ENCODE results near the gene PLEKHM1.

The PLEKHM1 gene

DNA sequence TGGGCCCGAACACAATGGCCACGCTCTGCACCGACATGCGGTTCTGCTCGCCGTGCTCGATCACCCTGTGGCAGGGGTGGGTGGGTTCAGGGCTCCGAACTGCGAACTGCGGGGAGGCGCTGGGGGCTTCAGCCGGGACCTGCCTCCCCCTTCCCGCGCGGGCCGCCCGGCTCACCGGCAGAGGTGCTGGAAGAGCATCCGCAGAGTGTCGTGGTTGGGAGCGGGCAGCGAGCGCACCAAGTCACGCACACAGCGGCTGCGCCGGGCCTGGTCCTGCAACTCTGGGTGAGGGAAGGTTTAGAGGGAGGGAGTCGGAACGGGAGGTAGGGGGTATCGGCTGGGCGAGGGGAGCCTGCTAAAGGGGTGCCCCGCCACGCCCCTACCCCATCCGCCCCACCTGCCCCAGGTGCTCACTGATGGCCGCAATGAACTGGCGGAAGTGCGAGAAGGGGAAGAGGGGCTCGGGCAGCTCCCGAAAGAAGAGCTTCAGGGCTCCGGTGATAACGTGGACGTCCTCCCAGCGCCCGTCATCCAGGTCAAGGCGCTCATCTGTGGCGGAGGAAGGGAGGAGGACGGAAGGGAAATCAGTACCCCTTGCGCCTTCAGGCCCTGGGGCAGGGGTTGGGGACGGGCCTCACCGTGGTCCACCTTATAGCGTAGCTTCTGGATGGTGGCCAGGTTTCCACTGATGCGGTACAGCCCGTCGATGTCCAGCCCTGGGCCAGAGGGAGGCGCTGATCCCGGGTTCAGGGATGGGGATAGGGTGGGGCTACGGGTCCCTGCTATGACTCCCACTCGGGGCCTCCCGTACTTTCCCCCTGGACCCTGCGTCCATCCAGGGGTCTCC is 94.7 kb downstream of the PLEKHM1 start:
- DNase-seq, result no peak

DNA sequence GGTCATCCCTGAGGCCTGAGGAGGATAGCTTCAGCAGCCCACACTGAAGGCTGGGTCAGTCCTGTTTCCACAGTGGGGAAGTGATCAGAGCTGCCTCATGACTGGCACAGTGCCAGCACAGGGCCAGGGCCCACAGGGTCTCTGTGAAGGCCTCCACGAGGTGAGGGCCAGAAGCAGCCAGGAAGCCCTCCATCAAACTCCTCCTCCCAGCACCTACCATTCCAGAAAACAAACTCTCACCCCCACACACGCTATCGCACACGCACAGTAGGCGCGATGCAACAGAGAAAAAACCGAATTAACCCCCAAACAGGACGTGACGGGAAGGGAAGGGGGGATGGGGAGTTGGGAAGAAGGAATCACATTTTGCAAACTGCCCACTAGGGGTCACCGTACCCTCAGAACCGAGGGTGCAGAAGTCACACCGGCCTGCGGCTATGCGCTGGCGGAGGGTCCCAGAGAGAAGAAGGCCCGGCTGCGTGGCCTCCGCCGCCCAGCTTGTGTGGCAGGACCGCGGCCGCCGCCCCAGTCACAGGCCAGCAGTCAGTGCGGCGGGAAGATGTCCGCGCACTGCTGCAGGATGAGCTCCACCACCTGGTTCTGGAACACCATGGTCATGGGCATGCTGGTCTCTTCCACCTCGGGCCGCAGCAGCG is 95.5 kb downstream of the PLEKHM1 start:
- DNase-seq, result peak; percentile 56 to 61

DNA sequence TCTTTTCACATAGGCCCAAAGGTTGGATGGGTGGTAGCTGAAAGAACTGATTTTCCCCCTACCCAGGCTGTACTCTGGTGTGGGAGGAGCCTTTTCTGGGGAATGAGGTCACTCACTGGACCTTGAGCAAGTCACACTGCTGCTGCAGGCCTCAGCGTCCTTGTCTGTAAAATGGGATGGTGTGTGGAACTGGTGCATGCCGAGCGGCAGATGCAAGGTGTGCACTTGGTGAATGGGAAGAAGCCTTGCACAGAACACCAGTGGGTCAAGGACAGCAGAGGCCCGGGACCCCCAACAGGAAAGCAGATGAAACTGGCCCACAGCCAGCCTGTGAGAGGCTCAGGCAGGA is 96.0 kb downstream of the PLEKHM1 start:
- no peak for DNase-seq

DNA sequence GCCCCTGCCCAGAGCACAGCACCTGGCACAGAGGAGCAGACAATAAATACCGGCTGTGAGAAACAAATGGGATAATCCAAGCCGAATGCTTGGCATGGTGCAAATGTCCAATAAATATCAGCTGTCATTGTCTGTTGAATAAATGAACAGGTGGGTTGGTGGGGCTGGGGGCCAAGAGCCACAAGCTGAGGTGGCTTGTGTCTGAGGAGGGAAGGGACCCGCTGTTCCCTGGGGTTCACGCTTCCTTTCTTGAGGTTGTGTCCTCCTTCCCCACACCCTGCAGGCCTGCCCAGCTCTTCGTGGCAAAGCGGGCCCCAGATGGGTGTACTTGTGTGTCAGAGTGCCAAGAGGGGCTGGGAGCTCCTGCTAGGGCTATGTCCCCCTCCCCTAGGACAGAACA is 96.4 kb downstream of the PLEKHM1 start:
- DNase-seq, result no peak

DNA sequence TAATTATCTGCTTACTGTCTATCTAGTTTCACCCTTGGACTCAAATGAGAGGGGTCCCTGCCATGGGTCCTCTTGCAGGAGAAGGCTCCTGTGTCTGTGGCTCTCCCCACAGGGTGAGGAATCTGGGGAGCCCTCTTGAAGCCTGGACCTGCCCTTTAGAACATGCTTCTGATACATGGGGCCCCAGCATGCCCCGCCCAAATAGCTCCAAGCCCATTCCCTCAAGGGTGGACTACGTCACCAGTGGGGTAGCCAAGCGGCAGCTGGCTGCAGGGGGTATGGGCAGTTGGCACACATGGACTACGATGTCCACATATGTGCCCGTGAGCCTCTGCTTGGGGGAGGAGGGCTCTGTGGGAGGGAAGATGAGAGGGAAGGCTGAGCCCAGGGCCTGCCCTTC is 97.1 kb downstream of the PLEKHM1 start:
- no peak for DNase-seq

DNA sequence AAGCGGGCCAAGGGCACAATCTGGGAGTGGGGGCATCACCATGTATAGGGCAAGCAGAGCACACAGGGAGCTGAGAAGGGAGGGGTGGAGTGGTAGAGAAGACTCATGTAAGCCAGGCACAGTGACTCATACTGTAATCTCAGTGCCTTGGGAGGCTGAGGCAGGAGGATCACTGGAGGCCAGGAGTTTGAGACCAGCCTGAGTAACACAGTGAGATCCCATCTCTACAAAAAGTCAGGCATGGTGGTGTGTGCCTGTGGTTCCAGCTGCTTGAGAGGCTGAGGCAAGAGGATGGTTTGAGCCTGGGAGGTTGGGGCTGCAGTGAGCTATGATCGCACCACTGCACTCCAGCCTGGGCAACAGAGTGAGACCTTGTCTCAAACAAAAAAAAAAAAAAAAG is 98.6 kb downstream of the PLEKHM1 start:
- DNase-seq, result no peak

DNA sequence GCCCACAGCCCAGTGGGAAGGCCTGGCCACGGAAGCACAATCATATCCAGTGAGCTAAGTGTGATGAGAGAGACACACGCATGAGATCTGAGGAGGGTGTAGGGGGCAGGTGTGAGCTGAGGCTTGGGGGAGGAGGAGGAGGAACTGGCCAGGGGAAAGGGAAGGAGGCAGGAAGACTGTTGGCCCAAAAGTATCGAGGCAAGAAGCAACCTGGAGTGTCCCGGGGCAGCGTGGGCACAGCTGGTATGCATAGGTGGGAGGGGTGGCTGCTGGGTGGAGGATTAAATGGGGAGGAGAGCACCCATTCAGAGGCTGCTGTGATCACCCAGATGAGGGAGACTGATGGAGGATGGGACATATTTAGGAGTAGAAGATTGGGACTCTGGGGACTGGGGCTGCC is 99.2 kb downstream of the PLEKHM1 start:
- no peak for DNase-seq

DNA sequence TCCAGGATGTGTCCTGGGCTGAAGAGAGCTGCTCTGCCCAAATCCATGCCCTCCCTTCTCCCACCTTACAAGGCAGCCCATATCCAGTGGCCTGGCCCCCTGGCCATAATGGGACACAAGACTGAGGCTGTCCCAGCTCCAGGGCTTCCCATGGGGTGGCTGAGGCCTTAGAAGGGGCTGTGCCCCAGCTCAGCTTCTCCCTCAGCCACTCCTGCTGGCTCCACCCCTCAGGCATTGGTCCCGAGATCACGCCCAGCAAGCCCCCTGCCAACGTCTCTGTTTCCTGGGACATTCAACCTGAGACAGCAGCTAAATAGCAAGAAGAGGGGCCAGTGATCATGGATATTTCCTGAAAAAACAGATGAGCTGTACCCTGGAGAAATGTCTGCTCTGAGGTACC is 101.2 kb downstream of the PLEKHM1 start:
- no peak for DNase-seq

DNA sequence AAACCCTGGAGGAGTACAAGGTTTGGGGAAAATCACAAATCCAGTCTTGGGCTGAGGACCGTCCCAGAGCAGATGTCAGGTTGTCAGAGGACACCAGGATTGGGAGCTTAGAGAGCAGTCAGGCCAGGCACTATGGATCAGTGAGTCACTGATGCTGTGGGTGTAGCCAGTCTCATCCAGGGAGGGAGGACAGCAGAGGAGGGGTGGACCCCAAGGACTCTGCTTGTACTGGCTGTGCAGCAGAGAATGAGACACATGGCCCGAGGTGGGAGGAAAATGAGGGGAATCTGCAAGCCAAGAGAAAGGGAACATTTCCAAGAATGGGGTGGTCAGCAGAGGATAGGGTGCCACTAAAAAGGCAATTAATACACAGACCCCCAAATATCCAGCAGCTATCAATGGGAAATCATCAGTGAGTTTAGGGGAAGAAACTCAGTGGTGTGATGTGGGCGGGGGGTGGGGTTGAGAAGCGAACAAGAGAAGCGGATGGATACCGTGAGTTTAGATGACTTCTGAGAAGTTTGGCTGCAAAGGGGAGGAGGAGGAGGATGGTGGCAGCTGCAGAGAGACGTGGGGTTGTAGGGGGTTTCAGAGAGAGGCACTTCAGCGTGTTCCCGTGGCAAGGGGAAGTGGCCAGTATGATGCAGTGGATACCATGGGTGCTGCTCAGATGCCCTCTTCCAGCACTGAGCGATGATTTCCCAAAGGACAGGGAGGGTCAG is 101.8 kb downstream of the PLEKHM1 start:
- DNase-seq, result no peak

DNA sequence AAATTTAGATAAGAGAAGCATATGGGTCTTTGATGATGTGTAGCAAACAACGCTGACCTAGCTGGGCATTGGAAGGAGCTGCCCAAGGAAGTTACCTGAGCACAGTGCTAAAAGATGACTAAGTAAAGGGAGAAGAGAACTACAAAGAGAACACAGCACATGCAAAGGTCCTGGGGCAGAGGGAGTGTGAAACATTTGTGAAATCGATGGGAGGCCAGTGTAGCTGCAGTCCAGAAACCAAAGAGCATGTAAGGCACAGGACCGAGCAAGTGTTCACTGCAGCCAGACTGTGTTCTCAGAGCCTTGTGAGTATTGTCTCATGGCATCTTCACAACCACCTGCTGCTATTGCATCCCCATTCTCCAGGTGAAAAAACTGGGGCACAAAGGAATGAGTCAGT is 102.8 kb downstream of the PLEKHM1 start:
- DNase-seq, result no peak

DNA sequence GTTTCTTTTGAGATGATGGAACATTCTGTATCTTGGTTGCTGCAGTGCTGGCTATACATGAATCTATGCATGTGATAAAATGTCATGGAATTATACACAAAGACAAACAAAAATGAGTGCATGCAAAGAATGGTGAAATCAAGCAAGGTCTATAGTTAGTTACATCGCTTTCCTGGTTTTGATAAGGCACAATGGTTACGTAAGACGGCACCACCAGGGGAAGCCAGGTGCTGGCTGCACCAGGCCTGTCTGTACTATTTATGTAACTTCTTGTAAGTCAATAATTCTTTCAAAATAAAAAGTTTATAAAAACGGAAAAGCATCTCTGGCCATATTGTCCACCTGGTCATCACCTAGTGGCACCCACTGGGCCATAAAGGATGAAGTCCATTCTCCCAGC is 104.3 kb downstream of the PLEKHM1 start:
- DNase-seq, result no peak

All from activated T-cell treated with anti-CD3 and anti-CD28 coated beads, Interleukin-2, amount 50 U/mL, for 48 hours (primary cell).